Left lung (tissue), 10 donors: ENCODE measurements around the gene EXOC4. TPM values are rescaled to one million over a fixed set of nuclear protein-coding genes. Genes with fewer than 3 reads are reported as not detected.

Source experiments
- ATAC-seq: fragments of 200-7000 bp; cut with Tn5 transposase; one replicate; pipeline ENCODE4 v1.9.1; 2020; ENCODE audit warnings: moderate library complexity
- DNase-seq, 4 donors: peaks; one replicate each; pipeline ENCODE4 v3.0.0-alpha.2; 2013 to 2020
- H3K27ac ChIP-seq, 2 donors: fragments of 200-600 bp; sonication (generic) in 1 of 2; one replicate each; pipeline versions ENCODE4 v1.5.0 to v1.8.0; 2020 to 2021
- H3K27me3 ChIP-seq, 2 donors: fragments of 200-600 bp; sonication (generic) in 1 of 2; one replicate each; pipeline versions ENCODE4 v1.5.0 to v1.8.0; 2020 to 2021
- H3K36me3 ChIP-seq, 2 donors: fragments of 200-600 bp; sonication (generic) in 1 of 2; one replicate each; pipeline versions ENCODE4 v1.5.0 to v1.8.0; 2020 to 2021
- H3K4me1 ChIP-seq, 2 donors: fragments of 200-600 bp; one replicate each; pipeline ENCODE4 v1.8.0; 2021
- H3K4me3 ChIP-seq, 2 donors: fragments of 200-600 bp; sonication (generic) in 1 of 2; one replicate each; pipeline versions ENCODE4 v1.5.0 to v1.8.0; 2020 to 2021; ENCODE audit warnings: mild to moderate bottlenecking in 1 of 2
- H3K9me3 ChIP-seq, 2 donors: fragments of 200-600 bp; sonication (generic) in 1 of 2; one replicate each; pipeline versions ENCODE4 v1.5.0 to v1.8.0; 2020 to 2021
- intact Hi-C, 2 donors: fragments of 100-400 bp; cut with DNase I; formaldehyde crosslinking; loops; one replicate each; pipeline versions ENCODE4 v1.11.2 to v1.14.2; 2022
- polyA plus RNA-seq, 6 donors: library from polyadenylated mRNA; unstranded; fragments of 120-200 nt; gene quantifications; one replicate each; pipeline ENCODE4 v1.2.1, GENCODE V29; 2013; ENCODE audit not compliant: insufficient read length in 6 of 6
- total RNA-seq, 2 donors: library from RNA; stranded (reverse); fragmentation: NEBNext Ultra II Directional; extraction: Animal tissue kit (Norgen Biotek cat#: 25700); gene quantifications; one replicate each; pipeline ENCODE4 v1.2.1, GENCODE V29; 2021
- TF ChIP-seq, protein P1 (sequence below), 2 donors: fragments of 200-600 bp; sonication (generic) in 1 of 2; IDR thresholded peaks; one replicate each; pipeline versions ENCODE4 v1.5.0 to v1.8.0; 2021; ENCODE audit warnings: antibody characterized with exemption in 2 of 2
- donor health status: DM: no; HTN: yes; CAD: no.
- donor health status: DM: no; HTN: no; CAD: no.

The EXOC4 gene
- total and polyA plus RNA-seq, 8 donors, result 52.5 to 79.4 (median 65.9) TPM

DNA sequence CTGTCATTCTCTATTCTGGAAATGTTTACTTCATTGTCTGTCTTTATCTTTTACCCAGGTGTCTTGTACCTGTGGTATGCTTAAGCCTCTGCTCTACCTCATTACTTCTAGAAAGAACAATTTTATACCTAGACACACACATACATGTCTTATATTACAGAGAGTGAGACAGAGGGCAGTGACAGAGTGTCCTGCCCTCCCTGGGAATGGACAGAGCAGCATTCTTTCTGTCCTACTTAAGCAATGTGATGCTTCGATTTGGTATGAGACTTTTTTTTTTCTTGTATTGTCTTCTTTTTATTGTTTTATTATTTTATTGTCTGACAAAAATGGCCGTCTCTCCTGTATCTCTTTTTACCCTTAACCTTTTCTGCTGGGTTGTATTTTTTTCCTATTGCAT is 286.1 kb downstream of the EXOC4 start:
- DNase-seq (no peak), ATAC-seq (no peak)
- Histone ChIP-seq H3K36me3 (no peaks in the 10 kb centered on the region), H3K9me3 (no peaks in the 10 kb centered on the region), H3K4me3 (no peak overlapping the region), H3K4me1 (no peaks in the 10 kb centered on the region), H3K27ac (no peak overlapping the region), H3K27me3 (no peaks in the 10 kb centered on the region)
- intact Hi-C loops, result no loop called here
- TF ChIP-seq, protein P1, sequence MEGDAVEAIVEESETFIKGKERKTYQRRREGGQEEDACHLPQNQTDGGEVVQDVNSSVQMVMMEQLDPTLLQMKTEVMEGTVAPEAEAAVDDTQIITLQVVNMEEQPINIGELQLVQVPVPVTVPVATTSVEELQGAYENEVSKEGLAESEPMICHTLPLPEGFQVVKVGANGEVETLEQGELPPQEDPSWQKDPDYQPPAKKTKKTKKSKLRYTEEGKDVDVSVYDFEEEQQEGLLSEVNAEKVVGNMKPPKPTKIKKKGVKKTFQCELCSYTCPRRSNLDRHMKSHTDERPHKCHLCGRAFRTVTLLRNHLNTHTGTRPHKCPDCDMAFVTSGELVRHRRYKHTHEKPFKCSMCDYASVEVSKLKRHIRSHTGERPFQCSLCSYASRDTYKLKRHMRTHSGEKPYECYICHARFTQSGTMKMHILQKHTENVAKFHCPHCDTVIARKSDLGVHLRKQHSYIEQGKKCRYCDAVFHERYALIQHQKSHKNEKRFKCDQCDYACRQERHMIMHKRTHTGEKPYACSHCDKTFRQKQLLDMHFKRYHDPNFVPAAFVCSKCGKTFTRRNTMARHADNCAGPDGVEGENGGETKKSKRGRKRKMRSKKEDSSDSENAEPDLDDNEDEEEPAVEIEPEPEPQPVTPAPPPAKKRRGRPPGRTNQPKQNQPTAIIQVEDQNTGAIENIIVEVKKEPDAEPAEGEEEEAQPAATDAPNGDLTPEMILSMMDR (IDR thresholded peaks at IDR 0.05), result no peak

DNA sequence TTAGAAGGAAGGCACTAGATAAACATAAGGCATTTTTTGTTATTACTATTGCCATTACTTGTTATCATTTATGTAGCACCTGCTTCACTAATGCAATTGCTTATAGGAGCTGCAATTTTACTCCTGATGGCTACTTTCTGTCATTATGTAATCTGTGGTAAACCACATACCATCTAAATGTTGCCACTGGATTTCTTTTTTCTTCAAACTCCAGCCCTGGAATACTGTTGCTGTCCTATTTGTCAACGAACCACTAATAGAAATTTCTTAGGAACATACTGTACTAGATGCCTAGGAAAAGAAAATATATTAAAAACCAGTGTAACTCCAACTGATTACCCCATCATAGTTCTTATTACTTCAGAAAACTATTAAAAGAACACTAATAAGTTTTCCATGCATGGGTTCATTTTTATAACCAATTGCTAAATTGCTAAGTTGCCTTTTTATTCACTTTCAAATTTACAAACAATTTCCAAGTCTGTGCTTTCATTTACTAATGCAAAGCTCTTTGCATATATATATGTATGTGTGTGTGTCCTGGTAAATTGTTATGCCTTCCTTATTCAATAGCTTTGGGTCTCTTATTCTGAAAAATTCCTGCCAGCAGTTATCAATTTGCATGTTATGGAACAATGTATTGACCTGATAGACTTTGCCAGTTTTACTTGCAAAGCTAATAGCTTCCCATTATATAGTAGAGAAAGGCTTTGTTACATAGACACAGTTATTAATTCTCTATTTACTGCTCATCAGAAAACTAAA is 287.4 kb downstream of the EXOC4 start:
- Histone ChIP-seq H3K36me3 (no peaks in the 10 kb centered on the region), H3K4me3 (no peak overlapping the region), H3K27me3 (no peaks in the 10 kb centered on the region), H3K4me1 (no peaks in the 10 kb centered on the region), H3K27ac (no peak overlapping the region), H3K9me3 (no peaks in the 10 kb centered on the region)
- intact Hi-C loops, result no loop called here
- DNase-seq (no peak), ATAC-seq (no peak)
- TF ChIP-seq, protein P1 (IDR thresholded peaks at IDR 0.05), result no peak

DNA sequence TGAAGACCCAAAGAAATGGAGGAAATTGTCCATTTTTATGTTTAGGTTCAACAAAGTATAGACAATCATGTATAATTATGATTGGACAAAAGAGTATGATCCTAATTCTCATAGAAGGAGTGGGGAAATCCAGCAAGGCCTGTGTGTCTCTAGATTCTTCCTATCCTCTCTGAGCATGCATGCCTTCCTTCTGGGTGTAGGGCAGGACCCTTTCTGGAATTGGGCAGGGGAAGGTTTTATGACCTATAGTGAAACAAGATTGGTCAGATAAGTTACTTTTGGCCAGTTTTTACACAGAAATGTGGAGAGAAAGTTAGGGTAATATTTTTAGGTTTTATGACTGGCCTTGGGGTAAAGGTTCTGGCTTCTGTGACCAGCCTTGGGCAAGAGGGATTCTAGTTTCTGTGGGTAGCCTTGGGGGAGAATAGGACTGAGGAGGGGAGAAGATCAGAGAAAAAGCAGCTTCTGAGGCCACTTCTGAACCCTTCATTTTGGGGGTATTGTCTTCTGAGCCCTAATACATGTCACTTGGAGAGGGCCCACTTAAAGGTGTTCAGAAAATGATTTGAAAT is 289.4 kb downstream of the EXOC4 start:
- Histone ChIP-seq H3K9me3 (no peaks in the 10 kb centered on the region), H3K36me3 (no peaks in the 10 kb centered on the region), H3K4me3 (no peak overlapping the region), H3K27me3 (no peaks in the 10 kb centered on the region), H3K27ac (no peak overlapping the region), H3K4me1 (no peaks in the 10 kb centered on the region)
- no peak for ATAC-seq
- DNase-seq, result no peak
- TF ChIP-seq, protein P1 (IDR thresholded peaks at IDR 0.05), result no peak
- intact Hi-C loops, result no loop called here

GRCh38 chr7:133543657-133544056 is 290.8 kb downstream of the EXOC4 start:
- Histone ChIP-seq H3K36me3 (no peaks in the 10 kb centered on the region), H3K27ac (no peak overlapping the region), H3K9me3 (no peaks in the 10 kb centered on the region), H3K4me1 (no peaks in the 10 kb centered on the region), H3K4me3 (no peak overlapping the region), H3K27me3 (no peaks in the 10 kb centered on the region)
- intact Hi-C loops, result no loop called here
- TF ChIP-seq, protein P1 (IDR thresholded peaks at IDR 0.05), result no peak
- DNase-seq (no peak), ATAC-seq (no peak)

- Histone ChIP-seq H3K9me3 (no peaks in the 10 kb centered on the region), H3K4me3 (no peak overlapping the region), H3K36me3 (no peaks in the 10 kb centered on the region), H3K27ac (no peak overlapping the region), H3K27me3 (no peaks in the 10 kb centered on the region), H3K4me1 (no peaks in the 10 kb centered on the region)
- ATAC-seq (no peak), DNase-seq (no peak)
- TF ChIP-seq, protein P1 (IDR thresholded peaks at IDR 0.05), result no peak
- intact Hi-C loops, result no loop called here
These were observed 292.7 kb downstream of the EXOC4 start for GRCh38 chr7:133545618-133546017.
